ENCODE results near the gene TIMM17B. TPM values are rescaled to one million over a fixed set of nuclear protein-coding genes. Genes with fewer than 3 reads are reported as not detected.
A peak's percentile ranks its signal among the peaks of the same experiment; 100 is the strongest.

TIMM17B gene
- total RNA-seq (42.5 and 56.7 TPM in 2 replicates), polyA plus RNA-seq (113 and 132 TPM in 2 replicates)

DNA sequence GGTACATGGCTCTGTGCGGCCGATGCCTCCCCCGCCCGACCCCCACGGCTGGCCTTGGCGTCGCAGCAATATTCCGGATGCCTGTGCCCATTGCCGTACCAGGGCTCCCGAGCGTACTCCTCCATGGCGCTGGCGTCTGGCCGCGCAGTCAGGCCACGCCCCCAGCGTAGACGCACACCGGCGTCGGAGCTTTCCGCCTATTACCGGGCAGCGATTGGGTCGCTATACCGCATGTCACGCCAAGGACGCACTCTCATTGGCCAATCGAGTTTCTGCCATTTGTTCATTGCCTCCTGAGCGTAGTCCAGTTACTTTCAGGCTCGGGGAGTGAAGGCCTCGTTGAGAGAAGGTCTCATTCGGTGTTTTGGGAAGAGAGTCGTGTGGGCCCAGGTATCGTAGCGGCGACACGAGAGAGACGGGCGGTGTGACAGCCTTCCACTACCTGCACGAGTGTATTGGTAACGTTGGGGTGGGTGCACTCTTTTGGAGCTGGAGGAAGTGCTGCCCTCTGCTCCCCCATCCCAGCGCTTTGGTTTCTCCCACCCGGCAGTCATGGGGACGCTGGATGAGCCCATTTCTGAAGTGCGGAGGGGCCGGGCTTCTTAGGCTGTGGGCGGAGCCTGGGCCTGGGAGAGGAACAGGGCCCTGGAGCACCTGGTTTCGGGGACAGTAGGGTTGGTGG is at the start of gene TIMM17B, which contains the start of gene PQBP1:
Gene TIMM17B (minus strand): TSS at position 144 of the 682 bp plus-strand sequence. CDS start 19 bp downstream, at position 125.
Gene PQBP1 (plus strand): TSS at position 306 of the 682 bp plus-strand sequence. CDS start 580 bp downstream, outside the sequence.
- 36% methylated on average over 47 of the region's 49 CpGs for WGBS (ENCODE audit: low lambda C conversion rate, missing lambda C conversion rate)
- Histone ChIP-seq H3K4me1 (ENCODE audit: insufficient read depth) (no peaks in the 10 kb centered on the region), H3K4me2 (peak within 1 kb of the TSS; percentile 85), H3K27ac (peak within 1 kb of the TSS; percentile 99), H2AFZ (no peak within 1 kb of the TSS), H3K4me3 (peak within 1 kb of the TSS; percentile 56), H3K9me3 (ENCODE audit: low read depth) (no peaks in the 10 kb centered on the region), H4K20me1 (ENCODE audit: insufficient read depth, poor library complexity, severe bottlenecking) (no peaks in the 10 kb centered on the region), H3K27me3 (no peaks in the 10 kb centered on the region), H3K36me3 (replicated peaks; ENCODE audit: insufficient read depth, low read depth) (no peaks in the 10 kb centered on the region), H3K9me2 (replicated peaks; ENCODE audit: insufficient read depth) (no peaks in the 10 kb centered on the region), H3K79me2 (peaks cover 31% of the 10 kb centered on the region)
- peak; percentile 94 for DNase-seq (ENCODE audit: low spot score)
- TF ChIP-seq EZH2 (IDR thresholded peaks at IDR 0.05; ENCODE audit: borderline replicate concordance) (no peak), EZH2phosphoT487 (IDR thresholded peaks at IDR 0.05; ENCODE audit: low read depth, severe bottlenecking, unreplicated experiment) (no peak)
- TF ChIP-seq, protein P1, sequence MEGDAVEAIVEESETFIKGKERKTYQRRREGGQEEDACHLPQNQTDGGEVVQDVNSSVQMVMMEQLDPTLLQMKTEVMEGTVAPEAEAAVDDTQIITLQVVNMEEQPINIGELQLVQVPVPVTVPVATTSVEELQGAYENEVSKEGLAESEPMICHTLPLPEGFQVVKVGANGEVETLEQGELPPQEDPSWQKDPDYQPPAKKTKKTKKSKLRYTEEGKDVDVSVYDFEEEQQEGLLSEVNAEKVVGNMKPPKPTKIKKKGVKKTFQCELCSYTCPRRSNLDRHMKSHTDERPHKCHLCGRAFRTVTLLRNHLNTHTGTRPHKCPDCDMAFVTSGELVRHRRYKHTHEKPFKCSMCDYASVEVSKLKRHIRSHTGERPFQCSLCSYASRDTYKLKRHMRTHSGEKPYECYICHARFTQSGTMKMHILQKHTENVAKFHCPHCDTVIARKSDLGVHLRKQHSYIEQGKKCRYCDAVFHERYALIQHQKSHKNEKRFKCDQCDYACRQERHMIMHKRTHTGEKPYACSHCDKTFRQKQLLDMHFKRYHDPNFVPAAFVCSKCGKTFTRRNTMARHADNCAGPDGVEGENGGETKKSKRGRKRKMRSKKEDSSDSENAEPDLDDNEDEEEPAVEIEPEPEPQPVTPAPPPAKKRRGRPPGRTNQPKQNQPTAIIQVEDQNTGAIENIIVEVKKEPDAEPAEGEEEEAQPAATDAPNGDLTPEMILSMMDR (IDR thresholded peaks at IDR 0.05; ENCODE audit: poor library complexity): no peak

DNA sequence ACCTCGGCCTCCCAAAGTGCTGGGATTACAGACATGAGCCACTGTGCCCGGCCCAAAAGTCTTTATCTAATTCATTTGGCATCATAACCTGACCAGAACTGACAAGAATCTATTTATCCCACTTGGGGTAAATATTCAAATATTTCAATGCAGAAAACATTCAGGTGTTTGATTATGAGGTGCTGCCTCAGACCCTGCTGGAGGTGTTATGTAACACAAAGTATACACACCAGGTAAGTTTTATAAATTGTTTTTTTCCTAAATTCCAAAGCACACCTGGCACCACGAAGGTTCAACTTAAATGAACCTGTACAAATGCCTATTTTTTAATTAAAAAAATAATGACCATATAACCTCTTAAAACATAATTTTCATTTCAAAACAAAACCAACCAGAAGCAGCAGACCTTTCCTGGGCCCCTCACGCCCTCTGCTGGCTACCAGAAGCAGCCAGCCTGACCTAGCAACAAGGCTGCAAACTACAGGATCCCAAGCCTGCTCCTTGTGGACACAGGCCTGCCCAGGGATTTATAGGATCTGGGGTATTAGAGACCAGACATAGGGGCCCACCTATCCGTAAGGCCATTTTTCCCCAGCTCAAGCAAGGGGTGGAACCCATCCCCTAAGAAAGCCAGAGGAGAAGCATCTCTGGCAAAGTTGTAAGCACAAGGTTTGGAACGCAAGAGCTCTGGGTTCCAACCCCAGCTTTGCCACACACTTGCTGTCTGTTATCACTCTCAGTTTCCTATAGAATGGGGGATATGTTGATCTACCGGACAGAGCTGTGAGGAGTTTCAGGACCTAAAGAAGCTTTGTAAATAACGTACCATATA is 48.2 kb upstream of the TIMM17B start:
- TF ChIP-seq EZH2 (IDR thresholded peaks at IDR 0.05; ENCODE audit: borderline replicate concordance): no peak
- TF ChIP-seq, protein P1 (IDR thresholded peaks at IDR 0.05; ENCODE audit: poor library complexity): peak; percentile 73
- Histone ChIP-seq H3K4me3 (no peak overlapping the region), H4K20me1 (ENCODE audit: insufficient read depth, poor library complexity, severe bottlenecking) (peaks cover 16% of the 10 kb centered on the region), H3K4me1 (ENCODE audit: insufficient read depth) (no peaks in the 10 kb centered on the region), H3K79me2 (peaks cover 47% of the 10 kb centered on the region), H3K9me3 (ENCODE audit: low read depth) (no peaks in the 10 kb centered on the region), H3K36me3 (replicated peaks; ENCODE audit: insufficient read depth, low read depth) (no peaks in the 10 kb centered on the region), H3K9me2 (replicated peaks; ENCODE audit: insufficient read depth) (no peaks in the 10 kb centered on the region), H3K27ac (no peak overlapping the region), H3K4me2 (no peak overlapping the region), H2AFZ (no peak overlapping the region), H3K27me3 (no peaks in the 10 kb centered on the region)
- 60% methylated on average over 7 of the region's 8 CpGs for WGBS (ENCODE audit: low lambda C conversion rate, missing lambda C conversion rate)
- peak; percentile 76 for DNase-seq (ENCODE audit: low spot score)

DNA sequence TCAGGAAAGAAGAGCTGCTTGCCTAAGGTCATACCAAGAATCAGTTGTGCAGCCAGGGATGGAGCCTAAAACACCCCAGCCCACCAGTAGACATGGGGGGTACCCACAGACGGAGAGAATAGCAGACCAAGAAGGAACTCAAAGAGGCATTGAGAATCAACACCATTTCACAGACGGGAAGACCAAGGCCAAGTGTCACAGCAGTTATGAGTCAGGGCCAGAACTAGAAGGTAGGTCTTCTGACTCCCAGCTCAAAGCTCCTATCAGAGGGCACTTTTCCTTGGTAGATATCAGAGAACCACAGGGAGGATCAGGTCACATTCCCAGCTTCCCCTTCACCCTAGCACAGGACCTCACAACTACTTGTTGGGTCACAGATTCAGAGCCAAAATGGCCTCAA is 45.3 kb upstream of the TIMM17B start:
- no peaks in the 10 kb centered on the region for H3K4me1 ChIP-seq (ENCODE audit: insufficient read depth)

More for the DNA sequence above, 45.3 kb upstream of the TIMM17B start:
- 74% methylated on average over 2 of the region's 2 CpGs for WGBS (ENCODE audit: low lambda C conversion rate, missing lambda C conversion rate)
- DNase-seq (ENCODE audit: low spot score): no peak
- Histone ChIP-seq H3K9me3 (ENCODE audit: low read depth) (no peaks in the 10 kb centered on the region), H2AFZ (no peak overlapping the region), H3K4me2 (no peak overlapping the region), H3K9me2 (replicated peaks; ENCODE audit: insufficient read depth) (no peaks in the 10 kb centered on the region), H3K36me3 (replicated peaks; ENCODE audit: insufficient read depth, low read depth) (no peaks in the 10 kb centered on the region), H4K20me1 (ENCODE audit: insufficient read depth, poor library complexity, severe bottlenecking) (peaks cover 15% of the 10 kb centered on the region), H3K27me3 (no peaks in the 10 kb centered on the region), H3K79me2 (peaks cover 54% of the 10 kb centered on the region), H3K4me3 (no peak overlapping the region), H3K27ac (no peak overlapping the region)
- TF ChIP-seq EZH2 (IDR thresholded peaks at IDR 0.05; ENCODE audit: borderline replicate concordance) (no peak), EZH2phosphoT487 (IDR thresholded peaks at IDR 0.05; ENCODE audit: low read depth, severe bottlenecking, unreplicated experiment) (no peak)
- TF ChIP-seq, protein P1 (IDR thresholded peaks at IDR 0.05; ENCODE audit: poor library complexity): no peak
